Measurements from ENCODE around the gene U2SURP. TPM values are rescaled to one million over a fixed set of nuclear protein-coding genes. Genes with fewer than 3 reads are reported as not detected.

U2SURP gene
- 111 TPM for polyA plus RNA-seq (2013)

- peak within 1 kb of the TSS; percentile 95 to 98 for H3K27ac ChIP-seq (ENCODE audit: insufficient read depth in 1 of 2, low read depth in 1 of 2, low read length in 2 of 2, poor library complexity in 1 of 2, severe bottlenecking in 2 of 2)
- H3K36me3 ChIP-seq (ENCODE audit: control insufficient read depth in 4 of 4, insufficient read depth in 4 of 4, low read length in 3 of 4) = no peaks in the 10 kb centered on the region
- 0% methylated on average over 54 of the region's 55 CpGs for WGBS (ENCODE audit: insufficient coverage)
- H3K27me3 ChIP-seq (replicated peaks in 2 of 5; ENCODE audit: control insufficient read depth in 4 of 5, insufficient read depth in 5 of 5, low read length in 4 of 5) = no peaks in the 10 kb centered on the region
- peaks cover 11 to 24% (median 20%) of the 10 kb centered on the region in 4 experiments for H3K4me1 ChIP-seq (ENCODE audit: control extremely low read depth in 1 of 4, control insufficient read depth in 4 of 4, insufficient read depth in 4 of 4, low read length in 3 of 4)
- no peaks in the 10 kb centered on the region for H3K9me3 ChIP-seq (ENCODE audit: control extremely low read depth in 1 of 5, control insufficient read depth in 4 of 5, insufficient read depth in 2 of 5, low read depth in 1 of 5, low read length in 4 of 5)
- CTCF ChIA-PET = interaction anchor here (0.5 to 2.7 kb wide), 9 partner anchors 10 to 414 kb away, joined by 3 to 21 read pairs (median 3); no protein-coding TSS in a partner anchor
- H3K4me3 ChIP-seq (ENCODE audit: control insufficient read depth in 1 of 7, extremely low read depth in 1 of 7, insufficient read depth in 4 of 7, low read depth in 2 of 7, low read length in 6 of 7) = peak within 1 kb of the TSS; percentile 92 to 100 (median 97)
- POLR2A ChIA-PET = interaction anchor here (0.6 to 1.2 kb wide), 4 partner anchors 12 to 424 kb away, joined by 3 to 5 read pairs (median 4); partner anchors contain the start of gene ATR
- peak; percentile 96 to 99 (median 98) for DNase-seq
These were observed at the start of gene U2SURP for GRCh38 chr3:143001369-143002082. U2SURP (plus strand) TSS chr3:143001570; CDS start chr3:143001629, 59 bp downstream.

- ChIA-PET CTCF (interaction anchor here (1.1 kb wide), 1 partner anchor 16 kb away, joined by 3 read pairs; no protein-coding TSS in a partner anchor), POLR2A (no interaction called here)
- Histone ChIP-seq H3K27me3 (replicated peaks in 2 of 5; ENCODE audit: control insufficient read depth in 4 of 5, insufficient read depth in 5 of 5, low read length in 4 of 5) (peaks cover 12 to 33% (median 22%) of the 10 kb centered on the region in 5 experiments), H3K36me3 (ENCODE audit: control insufficient read depth in 4 of 4, insufficient read depth in 4 of 4, low read length in 3 of 4) (no peaks in the 10 kb centered on the region), H3K27ac (ENCODE audit: insufficient read depth in 1 of 2, low read depth in 1 of 2, low read length in 2 of 2, poor library complexity in 1 of 2, severe bottlenecking in 2 of 2) (no peak overlapping the region), H3K9me3 (ENCODE audit: control extremely low read depth in 1 of 5, control insufficient read depth in 4 of 5, insufficient read depth in 2 of 5, low read depth in 1 of 5, low read length in 4 of 5) (peaks cover 0 to 2% (median 0%) of the 10 kb centered on the region in 5 experiments), H3K4me1 (ENCODE audit: control extremely low read depth in 1 of 4, control insufficient read depth in 4 of 4, insufficient read depth in 4 of 4, low read length in 3 of 4) (peaks cover 0 to 7% (median 6%) of the 10 kb centered on the region in 4 experiments), H3K4me3 (ENCODE audit: control insufficient read depth in 1 of 7, extremely low read depth in 1 of 7, insufficient read depth in 4 of 7, low read depth in 2 of 7, low read length in 6 of 7) (no peak overlapping the region)
- WGBS (ENCODE audit: insufficient coverage) = 100% methylated on average over 2 of the region's 2 CpGs
- DNase-seq = no peak
These were observed 49.6 kb upstream of the U2SURP start for GRCh38 chr3:142951794-142952193.

- H3K27me3 ChIP-seq (replicated peaks in 2 of 5; ENCODE audit: control insufficient read depth in 4 of 5, insufficient read depth in 5 of 5, low read length in 4 of 5) = peaks cover 14 to 28% (median 16%) of the 10 kb centered on the region in 5 experiments
- DNase-seq = no peak
- H3K9me3 ChIP-seq (ENCODE audit: control extremely low read depth in 1 of 5, control insufficient read depth in 4 of 5, insufficient read depth in 2 of 5, low read depth in 1 of 5, low read length in 4 of 5) = peaks cover 0 to 2% (median 0%) of the 10 kb centered on the region in 5 experiments
- no peak overlapping the region for H3K27ac ChIP-seq (ENCODE audit: insufficient read depth in 1 of 2, low read depth in 1 of 2, low read length in 2 of 2, poor library complexity in 1 of 2, severe bottlenecking in 2 of 2)
- H3K4me3 ChIP-seq (ENCODE audit: control insufficient read depth in 1 of 7, extremely low read depth in 1 of 7, insufficient read depth in 4 of 7, low read depth in 2 of 7, low read length in 6 of 7) = no peak overlapping the region
- ChIA-PET POLR2A (no interaction called here), CTCF (interaction anchor here (1.1 to 1.5 kb wide), 2 partner anchors 17 to 25 kb away, joined by 3 read pairs; no protein-coding TSS in a partner anchor)
- H3K36me3 ChIP-seq (ENCODE audit: control insufficient read depth in 4 of 4, insufficient read depth in 4 of 4, low read length in 3 of 4) = no peaks in the 10 kb centered on the region
- H3K4me1 ChIP-seq (ENCODE audit: control extremely low read depth in 1 of 4, control insufficient read depth in 4 of 4, insufficient read depth in 4 of 4, low read length in 3 of 4) = peaks cover 0 to under 1% (median under 1%) of the 10 kb centered on the region in 4 experiments
- 98% methylated on average over 4 of the region's 8 CpGs for WGBS (ENCODE audit: insufficient coverage)
These were observed 48.8 kb upstream of the U2SURP start for GRCh38 chr3:142952272-142953193.

DNA sequence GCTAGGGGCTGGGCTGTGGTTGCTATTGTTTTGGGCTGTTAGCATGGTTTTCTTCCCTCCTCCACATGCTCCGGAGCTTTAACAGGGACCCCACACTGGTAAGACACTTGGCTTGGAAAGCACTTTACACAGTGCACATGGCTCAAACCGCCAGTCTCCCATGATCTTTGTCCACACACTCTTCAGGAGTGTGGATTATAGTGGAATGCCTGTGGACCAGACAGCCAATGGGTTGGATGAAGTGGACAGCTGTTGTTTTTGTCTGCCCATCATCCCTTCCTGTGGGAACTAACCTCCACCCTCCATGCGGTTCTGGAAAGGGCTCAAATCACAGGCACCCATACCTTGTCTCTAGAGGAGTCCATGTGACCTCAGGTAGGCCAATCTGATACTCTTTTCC lies 47.9 kb upstream of the U2SURP start:
- CTCF ChIA-PET = interaction anchor here (1.5 kb wide), 1 partner anchor 26 kb away, joined by 3 read pairs; no protein-coding TSS in a partner anchor
- H3K27me3 ChIP-seq (replicated peaks in 2 of 5; ENCODE audit: control insufficient read depth in 4 of 5, insufficient read depth in 5 of 5, low read length in 4 of 5) = peaks cover 10 to 29% (median 14%) of the 10 kb centered on the region in 5 experiments
- WGBS (ENCODE audit: insufficient coverage) = no CpG with 5 or more reads among the region's 3 CpGs

GRCh38 chr3:142958707-142959106 lies 42.7 kb upstream of the U2SURP start:
- H3K9me3 ChIP-seq (ENCODE audit: control extremely low read depth in 1 of 5, control insufficient read depth in 4 of 5, insufficient read depth in 2 of 5, low read depth in 1 of 5, low read length in 4 of 5) = peaks cover 0 to 7% (median 0%) of the 10 kb centered on the region in 5 experiments
- POLR2A ChIA-PET = no interaction called here
- H3K27me3 ChIP-seq (replicated peaks in 2 of 5; ENCODE audit: control insufficient read depth in 4 of 5, insufficient read depth in 5 of 5, low read length in 4 of 5) = peaks cover 9 to 58% (median 33%) of the 10 kb centered on the region in 5 experiments
- H3K36me3 ChIP-seq (ENCODE audit: control insufficient read depth in 4 of 4, insufficient read depth in 4 of 4, low read length in 3 of 4) = no peaks in the 10 kb centered on the region
- H3K27ac ChIP-seq (ENCODE audit: insufficient read depth in 1 of 2, low read depth in 1 of 2, low read length in 2 of 2, poor library complexity in 1 of 2, severe bottlenecking in 2 of 2) = no peak overlapping the region
- WGBS (ENCODE audit: insufficient coverage) = 87% methylated on average over 2 of the region's 6 CpGs
- peaks cover 0 to 10% (median 8%) of the 10 kb centered on the region in 4 experiments for H3K4me1 ChIP-seq (ENCODE audit: control extremely low read depth in 1 of 4, control insufficient read depth in 4 of 4, insufficient read depth in 4 of 4, low read length in 3 of 4)
- CTCF ChIA-PET = interaction anchor here (1.0 kb wide), 1 partner anchor 14 kb away, joined by 3 read pairs; no protein-coding TSS in a partner anchor
- DNase-seq = no peak
- no peak overlapping the region for H3K4me3 ChIP-seq (ENCODE audit: control insufficient read depth in 1 of 7, extremely low read depth in 1 of 7, insufficient read depth in 4 of 7, low read depth in 2 of 7, low read length in 6 of 7)

More for the DNA sequence above, 47.9 kb upstream of the U2SURP start:
- Histone ChIP-seq H3K9me3 (ENCODE audit: control extremely low read depth in 1 of 5, control insufficient read depth in 4 of 5, insufficient read depth in 2 of 5, low read depth in 1 of 5, low read length in 4 of 5) (no peaks in the 10 kb centered on the region), H3K4me1 (ENCODE audit: control extremely low read depth in 1 of 4, control insufficient read depth in 4 of 4, insufficient read depth in 4 of 4, low read length in 3 of 4) (no peaks in the 10 kb centered on the region), H3K4me3 (ENCODE audit: control insufficient read depth in 1 of 7, extremely low read depth in 1 of 7, insufficient read depth in 4 of 7, low read depth in 2 of 7, low read length in 6 of 7) (no peak overlapping the region), H3K36me3 (ENCODE audit: control insufficient read depth in 4 of 4, insufficient read depth in 4 of 4, low read length in 3 of 4) (no peaks in the 10 kb centered on the region), H3K27ac (ENCODE audit: insufficient read depth in 1 of 2, low read depth in 1 of 2, low read length in 2 of 2, poor library complexity in 1 of 2, severe bottlenecking in 2 of 2) (no peak overlapping the region)
- POLR2A ChIA-PET = no interaction called here
- no peak for DNase-seq

GRCh38 chr3:142960322-142960850 lies 41.0 kb upstream of the U2SURP start:
- H3K27me3 ChIP-seq (replicated peaks in 2 of 5; ENCODE audit: control insufficient read depth in 4 of 5, insufficient read depth in 5 of 5, low read length in 4 of 5) = peaks cover 11 to 72% (median 31%) of the 10 kb centered on the region in 5 experiments
- no peak for DNase-seq
- POLR2A ChIA-PET = no interaction called here

More at GRCh38 chr3:142960322-142960850, 41.0 kb upstream of the U2SURP start:
- no CpG with 5 or more reads among the region's 1 CpG for WGBS (ENCODE audit: insufficient coverage)
- Histone ChIP-seq H3K27ac (ENCODE audit: insufficient read depth in 1 of 2, low read depth in 1 of 2, low read length in 2 of 2, poor library complexity in 1 of 2, severe bottlenecking in 2 of 2) (no peak overlapping the region), H3K4me1 (ENCODE audit: control extremely low read depth in 1 of 4, control insufficient read depth in 4 of 4, insufficient read depth in 4 of 4, low read length in 3 of 4) (peaks cover 0 to 14% (median 12%) of the 10 kb centered on the region in 4 experiments), H3K4me3 (ENCODE audit: control insufficient read depth in 1 of 7, extremely low read depth in 1 of 7, insufficient read depth in 4 of 7, low read depth in 2 of 7, low read length in 6 of 7) (no peak overlapping the region), H3K36me3 (ENCODE audit: control insufficient read depth in 4 of 4, insufficient read depth in 4 of 4, low read length in 3 of 4) (no peaks in the 10 kb centered on the region), H3K9me3 (ENCODE audit: control extremely low read depth in 1 of 5, control insufficient read depth in 4 of 5, insufficient read depth in 2 of 5, low read depth in 1 of 5, low read length in 4 of 5) (peaks cover 0 to 7% (median 0%) of the 10 kb centered on the region in 5 experiments)
- CTCF ChIA-PET = no interaction called here

Measured in common myeloid progenitor, CD34-positive (primary cell).